Measurements from ENCODE around the gene ROBO1. TPM values are rescaled to one million over a fixed set of nuclear protein-coding genes. Genes with fewer than 3 reads are reported as not detected.

The ROBO1 gene
- total and polyA plus RNA-seq, 2 of the 8 experiments (the other 6 are each of a cell fraction or from before 2014, with no cell fraction given) = 51.4 to 91.0 TPM

- Histone ChIP-seq H3K27me3 (replicated peaks in 1 of 4; ENCODE audit: control insufficient read depth in 3 of 4, extremely low read depth in 1 of 4, insufficient read depth in 3 of 4, low read length in 3 of 4) (no peaks in the 10 kb centered on the region), H3K9ac (replicated peaks in 1 of 4; ENCODE audit: extremely low read depth in 1 of 4, low read depth in 3 of 4, low read length in 3 of 4) (no peak overlapping the region), H2AK5ac (ENCODE audit: low read depth, low read length) (no peak overlapping the region), H3K79me1 (ENCODE audit: low read depth, low read length) (0 out of 2 replicates have a peak, but pooled peaks cover 2% of the 10 kb centered on the region), H3K4me2 (ENCODE audit: insufficient read depth in 1 of 2, low read depth in 2 of 2, low read length in 2 of 2) (no peak overlapping the region), H4K8ac (ENCODE audit: extremely low read depth, insufficient read depth, low read length) (no peak overlapping the region; the same call in 1 of the 2 replicates), H3K4ac (replicated peaks; ENCODE audit: insufficient read length, low read depth, low read length) (no peak overlapping the region), H4K91ac (replicated peaks; ENCODE audit: insufficient read length, low read length) (no peak overlapping the region), H2BK15ac (ENCODE audit: low read length) (no peak overlapping the region), H4K5ac (ENCODE audit: insufficient read length, low read depth, low read length) (no peak overlapping the region), H3K56ac (replicated peaks; ENCODE audit: insufficient read length, low read depth, low read length) (no peak overlapping the region), H4K20me1 (replicated peaks in 1 of 2; ENCODE audit: control insufficient read depth in 1 of 2, insufficient read depth in 2 of 2, low read length in 2 of 2) (no peaks in the 10 kb centered on the region), H3K23ac (ENCODE audit: insufficient read length) (no peak overlapping the region), H3K9me3 (ENCODE audit: insufficient read depth in 2 of 2, low read depth in 1 of 2, low read length in 1 of 2) (no peaks in the 10 kb centered on the region; a peak in 1 of 4 replicates), H2BK12ac (ENCODE audit: low read depth, low read length) (no peak overlapping the region), H3K79me2 (ENCODE audit: control insufficient read depth in 1 of 2, insufficient read depth in 2 of 2, low read length in 2 of 2) (no peaks in the 10 kb centered on the region), H2AFZ (ENCODE audit: low read length) (no peak overlapping the region), H3K4me3 (ENCODE audit: extremely low read depth in 1 of 4, insufficient read depth in 2 of 4, low read depth in 3 of 4, low read length in 4 of 4) (no peak overlapping the region), H3K18ac (ENCODE audit: extremely low read depth, low read length) (no peak overlapping the region), H3K36me3 (ENCODE audit: control insufficient read depth in 2 of 4, insufficient read depth in 4 of 4, low read length in 3 of 4) (no peaks in the 10 kb centered on the region), H3K27ac (ENCODE audit: low read depth, low read length) (no peak overlapping the region), H3K14ac (ENCODE audit: insufficient read length) (no peak overlapping the region), H3K23me2 (ENCODE audit: low read depth, low read length) (no peaks in the 10 kb centered on the region), H2BK120ac (replicated peaks; ENCODE audit: low read depth, low read length) (no peak overlapping the region), H2BK20ac (ENCODE audit: low read length) (no peak overlapping the region), H2BK5ac (ENCODE audit: low read depth, low read length) (no peak overlapping the region), H3K4me1 (replicated peaks in 1 of 4; ENCODE audit: control insufficient read depth in 3 of 4, insufficient read depth in 4 of 4, low read length in 3 of 4) (no peaks in the 10 kb centered on the region)
- CTCF ChIA-PET (ENCODE audit: partially characterized antibody) = no interaction called here
- FAIRE-seq (no peak), DNase-seq (ENCODE audit: low read depth in 1 of 2, low spot score in 2 of 2) (no peak)
- 95% methylated on average over 19 of the region's 19 CpGs; no CpG with 5 or more reads in 1 of the 2 experiments for WGBS, 2 experiments (ENCODE audit: extremely low coverage in 1 of 2, insufficient coverage in 1 of 2, insufficient read length in 1 of 2, insufficient replicate concordance in 2 of 2, low coverage in 1 of 2, low lambda C conversion rate in 2 of 2, missing lambda C conversion rate in 1 of 2)
- POLR2A ChIA-PET (ENCODE audit: partially characterized antibody) = interaction anchor here (0.6 kb wide), 1 partner anchor 150 kb away, joined by 3 read pairs; no protein-coding TSS in a partner anchor
- no peak for TF ChIP-seq TBP (IDR thresholded peaks at IDR 0.05; ENCODE audit: low read depth, low read length)
- TF ChIP-seq SUZ12 (IDR thresholded peaks at IDR 0.05; ENCODE audit: low read length) = no peak
- TF ChIP-seq BACH1 (IDR thresholded peaks at IDR 0.05; ENCODE audit: low read length) = no peak
- no peak for TF ChIP-seq USF2 (IDR thresholded peaks at IDR 0.05; ENCODE audit: low read length)
- TF ChIP-seq POLR2AphosphoS5 (IDR thresholded peaks at IDR 0.05; ENCODE audit: low read depth, low read length) = 0 out of 2 replicates have a peak, but pooled peaks have one; percentile 15
- no peak for TF ChIP-seq CHD1 (IDR thresholded peaks at IDR 0.05; ENCODE audit: low read depth, low read length)
- no peak for TF ChIP-seq ATF3 (IDR thresholded peaks at IDR 0.05; ENCODE audit: insufficient read depth, low read depth, low read length)
- no peak for TF ChIP-seq HDAC6 (IDR thresholded peaks at IDR 0.05; ENCODE audit: low read depth, low read length)
Measured at GRCh38 chr3:78818161-78818985, 949.4 kb downstream of the ROBO1 start.
